Uterus (tissue), 4 donors: Measurements from ENCODE around the gene ASNSD1. TPM values are rescaled to one million over a fixed set of nuclear protein-coding genes. Genes with fewer than 3 reads are reported as not detected.
"Not testable (repeated sequence)": the region's sequence is repeated elsewhere in the genome, so short reads cannot be mapped to it uniquely, and the experiment has no call there.

Experiments
- DNase-seq, 2 donors: peaks; one replicate each; pipeline ENCODE4 v3.0.0-alpha.2; 2019 to 2020
- H3K27ac ChIP-seq, 2 donors: fragments of 200-600 bp; sonication (generic); 1 replicate in 1 of 2; 2 replicates in 1 of 2; pipeline ENCODE4 v1.5.1; 2016 to 2018
- H3K27me3 ChIP-seq, 2 donors: fragments of 200-600 bp; sonication (generic); one replicate each; pipeline ENCODE4 v1.5.1; 2018 to 2019; ENCODE audit warnings: control low read depth in 1 of 2
- H3K36me3 ChIP-seq, 2 donors: fragments of 200-600 bp; sonication (generic); one replicate each; pipeline ENCODE4 v1.5.1; 2019; ENCODE audit warnings: control low read depth in 1 of 2
- H3K4me1 ChIP-seq, 2 donors: fragments of 200-600 bp; sonication (generic); one replicate each; pipeline ENCODE4 v1.5.1; 2018 to 2019; ENCODE audit warnings: control low read depth in 1 of 2
- H3K4me3 ChIP-seq, 2 donors: fragments of 200-600 bp; sonication (generic); 1 replicate in 1 of 2; 2 replicates in 1 of 2; pipeline ENCODE4 v1.5.1; 2018 to 2019; ENCODE audit warnings: mild to moderate bottlenecking in 1 of 2
- H3K9me3 ChIP-seq, 2 donors: fragments of 200-600 bp; sonication (generic); one replicate each; pipeline ENCODE4 v1.5.1; 2019; ENCODE audit warnings: control low read depth in 1 of 2
- CTCF ChIP-seq, 4 experiments: fragments of 200-600 bp in 2 of 4; fragments of 450-650 bp in 2 of 4; sonication (generic) in 2 of 4; IDR thresholded peaks; one replicate each; pipeline ENCODE4 v1.5.1; 2016 to 2019; ENCODE audit warnings: antibody characterized with exemption in 4 of 4, mild to moderate bottlenecking in 2 of 4, moderate library complexity in 1 of 4
- POLR2A ChIP-seq, 2 donors: fragments of 450-650 bp; IDR thresholded peaks; one replicate each; pipeline ENCODE4 v1.6.1; 2016; ENCODE audit warnings: antibody characterized with exemption in 2 of 2, mild to moderate bottlenecking in 1 of 2, moderate library complexity in 1 of 2
- intact Hi-C: fragments of 100-400 bp; cut with DNase I; formaldehyde crosslinking; loops from one replicate; pipeline ENCODE4 v1.15.1; 2023; ENCODE audit warnings: low total_unique reads
- total RNA-seq, 4 donors: library from RNA; depleted of rRNA in 3 of 4; stranded (reverse); fragments of >200 nt in 3 of 4; gene quantifications; one replicate each; pipeline versions ENCODE4 v1.1.0 to v1.2.4, GENCODE V29; 2014 to 2023
- donor health status: DM: yes; HTN: yes; CAD: no.

ASNSD1 gene
- total RNA-seq, 4 donors from 2014 or later: 46.2 to 94.4 (median 56.6) TPM

GRCh38 chr2:189698020-189698887 is 37.0 kb downstream of the ASNSD1 start:
- Histone ChIP-seq H3K4me1 (no peaks in the 10 kb centered on the region), H3K9me3 (no peaks in the 10 kb centered on the region), H3K27me3 (no peaks in the 10 kb centered on the region), H3K36me3 (no peaks in the 10 kb centered on the region), H3K4me3 (no peak overlapping the region), H3K27ac (no peak overlapping the region)
- TF ChIP-seq POLR2A (IDR thresholded peaks at IDR 0.05) (no peak), CTCF (IDR thresholded peaks at IDR 0.05) (peak; percentile 30 to 67 (median 50))
- peak in 1 of 2 donors; percentile 64 for DNase-seq
- intact Hi-C loops: no loop called here

- Histone ChIP-seq H3K9me3 (no peaks in the 10 kb centered on the region), H3K4me3 (no peak overlapping the region), H3K4me1 (no peaks in the 10 kb centered on the region), H3K27me3 (no peaks in the 10 kb centered on the region), H3K36me3 (no peaks in the 10 kb centered on the region), H3K27ac (no peak overlapping the region)
- no peak for DNase-seq
- no peak for TF ChIP-seq POLR2A (IDR thresholded peaks at IDR 0.05)
- TF ChIP-seq CTCF (IDR thresholded peaks at IDR 0.05): no peak
- intact Hi-C loops: no loop called here
Observed at GRCh38 chr2:189700681-189701080, 39.4 kb downstream of the ASNSD1 start.

- H3K4me1 ChIP-seq: no peaks in the 10 kb centered on the region
- no peaks in the 10 kb centered on the region for H3K9me3 ChIP-seq
- intact Hi-C loops: no loop called here
- H3K4me3 ChIP-seq: no peak overlapping the region
- H3K36me3 ChIP-seq: no peaks in the 10 kb centered on the region
- no peak for DNase-seq
- no peak overlapping the region for H3K27ac ChIP-seq
- TF ChIP-seq POLR2A (IDR thresholded peaks at IDR 0.05) (no peak), CTCF (IDR thresholded peaks at IDR 0.05) (no peak)
- no peaks in the 10 kb centered on the region for H3K27me3 ChIP-seq
Observed at GRCh38 chr2:189702071-189702470, 40.8 kb downstream of the ASNSD1 start.

GRCh38 chr2:189709501-189710221 is 48.4 kb downstream of the ASNSD1 start:
- no peak for DNase-seq
- H3K4me3 ChIP-seq: no peak overlapping the region
- H3K9me3 ChIP-seq: no peaks in the 10 kb centered on the region
- intact Hi-C loops: no loop called here
- H3K27me3 ChIP-seq: no peaks in the 10 kb centered on the region
- TF ChIP-seq POLR2A (IDR thresholded peaks at IDR 0.05): no peak
- no peak for TF ChIP-seq CTCF (IDR thresholded peaks at IDR 0.05)
- no peaks in the 10 kb centered on the region for H3K4me1 ChIP-seq
- no peak overlapping the region for H3K27ac ChIP-seq
- no peaks in the 10 kb centered on the region for H3K36me3 ChIP-seq

DNA sequence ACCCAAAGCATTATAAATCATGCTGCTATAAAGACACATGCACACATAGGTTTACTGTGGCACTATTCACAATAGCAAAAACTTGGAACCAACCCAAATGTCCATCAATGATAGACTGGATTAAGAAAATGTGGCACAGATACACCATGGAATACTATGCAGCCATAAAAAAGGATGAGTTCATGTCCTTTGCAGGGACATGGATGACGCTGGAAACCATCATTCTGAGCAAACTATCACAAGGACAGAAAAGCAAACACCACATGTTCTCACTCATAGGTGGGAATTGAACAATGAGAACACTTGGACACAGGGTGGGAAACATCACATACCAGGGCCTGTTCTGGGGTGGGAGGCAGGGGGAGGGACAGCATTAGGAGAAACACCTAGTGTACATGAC is 56.3 kb downstream of the ASNSD1 start:
- H3K4me3 ChIP-seq, DNase-seq, H3K27me3 ChIP-seq, H3K36me3 ChIP-seq, H3K9me3 ChIP-seq, H3K4me1 ChIP-seq, intact Hi-C loops, H3K27ac ChIP-seq: not testable (repeated sequence)
